OCI-LY1 (cell line): ENCODE results near the gene INPP5A.

Experiments
- H2AFZ ChIP-seq: fragments of 200-600 bp; sonication (generic), shearing (Covaris generic); 2 replicates; pipeline ENCODE4 v1.6.0; 2014; ENCODE audit warnings: antibody characterized with exemption, mild to moderate bottlenecking, low read length
- H3F3A ChIP-seq: fragments of 200-600 bp; sonication (generic), shearing (Covaris generic); 2 replicates; pipeline ENCODE4 v1.6.0; 2014; ENCODE audit warnings: mild to moderate bottlenecking, antibody characterized with exemption, low read length, moderate library complexity; ENCODE audit not compliant: insufficient read depth
- H3K27ac ChIP-seq: fragments of 200-600 bp; sonication (generic); 2 replicates; pipeline ENCODE4 v1.5.1; 2014; ENCODE audit warnings: low read length, mixed run types, mild to moderate bottlenecking, low read depth; ENCODE audit not compliant: poor library complexity, severe bottlenecking
- H3K27me3 ChIP-seq: fragments of 200-600 bp; sonication (generic); 2 replicates; pipeline ENCODE4 v1.6.0; 2014; ENCODE audit warnings: antibody characterized with exemption, mild to moderate bottlenecking, low read length, moderate library complexity; ENCODE audit not compliant: insufficient read depth
- H3K36me3 ChIP-seq: fragments of 200-600 bp; sonication (generic); 2 replicates; pipeline ENCODE4 v1.6.1; 2014; ENCODE audit warnings: mild to moderate bottlenecking, antibody characterized with exemption, low read length, moderate library complexity, mixed read lengths; ENCODE audit not compliant: insufficient read depth
- H3K4me1 ChIP-seq: fragments of 200-600 bp; sonication (generic); 2 replicates; pipeline ENCODE4 v1.5.1; 2014; ENCODE audit warnings: mild to moderate bottlenecking, low read length, moderate library complexity; ENCODE audit not compliant: insufficient read depth, severe bottlenecking
- H3K4me2 ChIP-seq: fragments of 200-600 bp; sonication (generic), shearing (Covaris generic); 2 replicates; pipeline ENCODE4 v1.6.1; 2014; ENCODE audit warnings: low read length
- H3K4me3 ChIP-seq: fragments of 200-600 bp; sonication (generic); 2 replicates; pipeline ENCODE4 v1.5.1; 2014; ENCODE audit warnings: low read length, low read depth, mild to moderate bottlenecking, mixed read lengths; ENCODE audit not compliant: poor library complexity, severe bottlenecking
- H3K79me2 ChIP-seq: fragments of 200-600 bp; shearing (Covaris generic); 2 replicates; pipeline ENCODE4 v1.6.1; 2016; ENCODE audit warnings: mixed run types, low read length, mixed read lengths; ENCODE audit not compliant: insufficient read depth
- H3K9ac ChIP-seq: fragments of 200-600 bp; sonication (generic), shearing (Covaris generic); 2 replicates; pipeline ENCODE4 v1.6.1; 2014; ENCODE audit warnings: mild to moderate bottlenecking, low read length, mixed read lengths
- H3K9me2 ChIP-seq: fragments of 200-600 bp; sonication (generic), shearing (Covaris generic); 2 replicates; pipeline ENCODE4 v1.6.1; 2014; ENCODE audit warnings: low read depth, mild to moderate bottlenecking, low read length, mixed read lengths
- H3K9me3 ChIP-seq: fragments of 200-600 bp; shearing (Covaris generic); 2 replicates; pipeline ENCODE4 v1.6.1; 2014; ENCODE audit warnings: low read length, mixed read lengths
- H4K20me1 ChIP-seq: fragments of 200-600 bp; sonication (generic), shearing (Covaris generic); 2 replicates; pipeline ENCODE4 v1.6.0; 2016; ENCODE audit warnings: mild to moderate bottlenecking, low read length; ENCODE audit not compliant: insufficient read depth
- CTCF ChIP-seq: fragments of 200-600 bp; sonication (generic), shearing (Covaris generic); IDR thresholded peaks from 2 replicates; pipeline ENCODE4 v1.5.1; 2017; ENCODE audit warnings: mild to moderate bottlenecking, antibody characterized with exemption, low read length, moderate library complexity, mixed read lengths
- EZH2 ChIP-seq: fragments of 200-600 bp; sonication (generic), shearing (Covaris generic); IDR thresholded peaks from 2 replicates; pipeline ENCODE4 v1.8.0; 2017; ENCODE audit warnings: borderline replicate concordance, mixed run types, mild to moderate bottlenecking, antibody characterized with exemption, low read length, moderate library complexity, mixed read lengths

INPP5A gene

GRCh38 chr10:132609211-132609610 is 71.6 kb downstream of the INPP5A start:
- Histone ChIP-seq H3K9ac (no peak overlapping the region), H3K27ac (no peak overlapping the region), H3K4me3 (no peak overlapping the region), H2AFZ (no peak overlapping the region), H3K27me3 (no peaks in the 10 kb centered on the region), H3K79me2 (no peaks in the 10 kb centered on the region), H3K9me2 (no peaks in the 10 kb centered on the region), H3K4me2 (no peak overlapping the region), H3K4me1 (no peaks in the 10 kb centered on the region), H4K20me1 (no peaks in the 10 kb centered on the region), H3F3A (no peaks in the 10 kb centered on the region), H3K9me3 (no peaks in the 10 kb centered on the region), H3K36me3 (no peaks in the 10 kb centered on the region)
- TF ChIP-seq CTCF = no peak
- TF ChIP-seq EZH2 = no peak

GRCh38 chr10:132610071-132610701 is 72.6 kb downstream of the INPP5A start:
- H3K9me2 ChIP-seq = no peaks in the 10 kb centered on the region
- H3K9me3 ChIP-seq = no peaks in the 10 kb centered on the region
- TF ChIP-seq CTCF (no peak), EZH2 (no peak)
- no peak overlapping the region for H3K4me2 ChIP-seq
- no peak overlapping the region for H2AFZ ChIP-seq
- H3K36me3 ChIP-seq = no peaks in the 10 kb centered on the region
- H3K27me3 ChIP-seq = no peaks in the 10 kb centered on the region
- no peaks in the 10 kb centered on the region for H3K4me1 ChIP-seq
- H3K9ac ChIP-seq = no peak overlapping the region
- no peaks in the 10 kb centered on the region for H4K20me1 ChIP-seq
- no peaks in the 10 kb centered on the region for H3F3A ChIP-seq
- no peaks in the 10 kb centered on the region for H3K79me2 ChIP-seq
- no peak overlapping the region for H3K27ac ChIP-seq
- no peak overlapping the region for H3K4me3 ChIP-seq

GRCh38 chr10:132611026-132611910 is 73.7 kb downstream of the INPP5A start:
- Histone ChIP-seq H3K27me3 (no peaks in the 10 kb centered on the region), H3K4me2 (no peak overlapping the region), H3K27ac (no peak overlapping the region), H3K4me3 (no peak overlapping the region), H2AFZ (no peak overlapping the region), H3K79me2 (no peaks in the 10 kb centered on the region), H3F3A (no peaks in the 10 kb centered on the region), H4K20me1 (no peaks in the 10 kb centered on the region), H3K9ac (no peak overlapping the region), H3K4me1 (no peaks in the 10 kb centered on the region), H3K36me3 (no peaks in the 10 kb centered on the region), H3K9me3 (no peaks in the 10 kb centered on the region), H3K9me2 (no peaks in the 10 kb centered on the region)
- TF ChIP-seq CTCF (no peak), EZH2 (no peak)
